CMK (cell line): ENCODE results near the gene SIAH3.
"Not testable (repeated sequence)": the region's sequence is repeated elsewhere in the genome, so short reads cannot be mapped to it uniquely, and the experiment has no call there.

Experiments used
- DNase-seq: peaks from one replicate; pipeline ENCODE4 v3.0.0-alpha.2; 2010; ENCODE audit warnings: low read depth

SIAH3 gene

DNA sequence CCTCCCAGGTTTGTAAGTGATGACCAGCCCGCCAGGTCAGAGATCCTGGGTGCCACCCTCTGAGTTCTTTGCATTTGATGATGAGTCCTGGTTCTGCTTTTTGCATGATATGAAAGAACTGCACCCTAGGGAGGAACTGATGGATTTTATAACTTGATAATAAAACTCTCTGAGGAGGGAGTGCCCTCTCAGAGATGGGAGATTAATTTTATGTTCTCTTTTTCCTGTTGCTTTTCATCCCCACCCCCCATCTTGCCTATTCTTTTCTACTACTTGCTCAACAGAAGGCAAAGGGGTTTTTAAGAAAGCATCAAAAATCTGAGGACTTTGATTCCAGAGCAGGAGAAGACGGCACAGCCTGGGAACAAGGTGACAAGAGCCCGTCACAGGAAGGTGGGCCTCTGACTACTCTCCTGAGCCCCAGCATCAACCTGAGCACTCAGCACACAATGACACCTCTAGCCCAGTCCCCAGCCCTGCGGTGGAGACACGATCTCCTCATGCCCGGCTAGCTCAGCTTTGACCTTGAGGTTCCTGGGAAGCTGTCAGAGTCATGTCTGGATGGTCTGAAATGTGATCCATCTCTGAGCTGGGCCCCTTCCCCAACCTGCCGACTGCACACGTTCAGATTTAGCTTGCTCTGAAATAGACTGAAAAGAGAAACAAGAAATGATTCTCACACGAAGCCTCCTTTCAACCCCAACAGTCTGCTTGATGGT is 69.1 kb downstream of the SIAH3 start:
- no peak for DNase-seq

DNA sequence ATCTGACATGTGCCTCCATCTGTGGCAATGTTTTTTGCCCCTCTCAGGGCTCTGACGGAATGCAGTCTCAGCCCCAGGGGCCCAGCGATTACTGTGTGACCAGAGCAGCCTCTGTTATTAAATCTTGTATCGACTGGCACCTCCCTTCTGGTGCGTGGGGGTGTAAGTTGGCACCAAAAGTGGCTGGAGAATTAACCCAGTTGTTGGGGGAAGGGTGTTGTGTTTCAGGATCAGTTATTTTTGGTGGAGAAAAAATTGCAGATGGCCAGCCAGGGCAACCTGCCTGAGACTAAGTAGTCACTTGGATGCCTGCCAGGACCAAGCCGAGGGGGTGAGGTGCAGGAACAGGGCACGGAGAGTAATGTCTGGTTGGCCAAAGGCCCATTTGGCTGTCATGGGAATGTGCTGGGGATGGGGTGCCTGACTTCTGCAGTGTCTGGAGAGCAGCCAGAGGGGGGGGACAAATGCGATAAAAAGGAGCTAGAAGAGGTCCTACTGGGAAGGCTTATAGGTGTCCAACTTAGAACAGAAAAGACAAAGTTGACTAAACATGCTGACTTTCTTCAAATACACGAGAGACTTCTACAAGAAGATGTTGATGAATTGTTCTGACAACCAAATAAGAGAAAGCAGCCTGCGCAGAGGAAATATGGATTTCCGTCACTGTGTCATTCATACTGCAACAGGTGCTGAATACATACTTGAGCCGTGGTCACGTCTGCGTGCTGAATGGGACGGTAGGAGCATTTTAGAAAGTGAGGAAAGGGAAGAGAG is 69.8 kb downstream of the SIAH3 start:
- no peak for DNase-seq

DNA sequence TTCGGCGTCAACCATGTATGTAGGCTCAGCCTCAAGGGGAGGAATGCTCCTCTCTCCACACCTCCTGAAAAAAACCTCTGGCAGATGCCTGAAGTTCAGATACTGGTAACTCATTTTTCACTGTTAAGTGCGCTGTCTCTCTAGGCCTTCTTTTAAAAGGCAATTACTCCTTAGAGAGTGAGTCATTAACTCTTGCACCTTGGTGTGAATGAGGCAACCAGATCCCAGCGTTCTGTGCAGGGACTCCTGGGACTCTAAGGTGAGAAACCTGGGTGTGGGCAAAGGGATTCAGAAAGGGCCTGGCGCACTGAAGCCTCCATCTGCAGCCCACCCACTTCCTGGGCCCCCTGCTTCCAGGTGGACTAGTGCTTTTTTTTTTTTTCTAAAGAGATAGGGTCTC is 71.7 kb downstream of the SIAH3 start:
- no peak for DNase-seq

DNA sequence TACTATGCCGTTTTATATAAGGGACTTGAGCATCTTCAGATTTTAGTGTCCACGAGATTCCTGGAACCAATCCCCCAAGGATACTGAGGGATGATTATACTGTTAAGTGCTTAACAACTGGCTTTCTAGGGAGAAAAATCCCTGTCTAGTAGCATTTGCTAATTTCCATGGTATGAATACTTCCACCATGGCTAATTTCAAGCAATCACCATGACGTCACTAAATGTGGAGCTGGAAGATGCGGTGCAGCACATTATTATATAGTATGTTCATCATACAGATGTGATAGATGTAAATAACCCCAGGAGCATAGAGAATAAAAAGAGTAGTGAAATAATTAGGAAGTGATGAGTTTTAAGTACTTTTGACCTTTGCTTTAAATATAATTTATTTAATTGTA is 72.7 kb downstream of the SIAH3 start:
- no peak for DNase-seq

DNA sequence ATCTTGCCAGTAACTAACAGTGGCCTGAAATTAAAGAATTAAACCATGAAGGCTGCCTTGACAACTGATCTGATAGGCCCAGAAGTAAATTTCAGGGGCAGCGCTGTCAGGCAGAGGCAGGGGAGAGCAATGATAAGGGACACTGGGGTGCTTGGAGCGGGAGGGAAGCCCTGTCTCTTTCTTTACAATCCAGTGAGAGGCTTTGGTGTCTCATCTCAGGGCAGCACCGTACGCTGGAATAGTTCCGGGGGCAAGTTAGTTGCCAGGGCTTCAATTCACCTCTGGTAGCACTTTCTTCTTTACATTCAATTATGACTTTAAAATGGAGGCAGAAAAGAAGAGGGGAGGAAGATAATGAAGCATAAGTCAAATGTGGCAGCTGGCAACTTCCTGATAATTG is 74.8 kb downstream of the SIAH3 start:
- no peak for DNase-seq

DNA sequence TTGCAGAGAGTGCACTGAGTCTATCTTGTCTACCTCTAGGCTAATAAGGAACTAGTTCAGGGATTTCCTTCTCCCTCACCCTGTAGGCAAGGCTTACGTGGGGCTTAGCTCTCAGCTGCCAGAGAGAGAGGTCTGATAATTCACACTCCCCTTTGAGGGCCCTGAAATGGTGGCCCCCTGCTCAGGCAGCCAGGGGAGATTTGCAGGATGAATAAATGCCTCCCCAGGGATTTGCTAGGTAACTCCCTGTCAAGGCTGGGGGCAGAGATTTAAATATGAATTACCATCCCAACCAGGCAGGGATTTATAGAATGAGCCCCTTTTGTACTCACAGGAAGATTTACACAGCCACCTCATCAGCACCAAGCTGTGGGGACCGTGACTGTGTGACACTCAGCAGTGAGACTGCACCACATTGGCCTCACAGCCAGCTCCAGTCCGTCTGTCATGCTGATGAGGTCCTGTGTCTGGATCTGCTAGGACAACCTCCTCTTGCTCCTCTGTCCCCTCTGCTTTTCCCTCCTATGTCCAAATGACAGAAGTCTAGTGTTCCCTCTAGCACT is 76.1 kb downstream of the SIAH3 start:
- DNase-seq = no peak

DNA sequence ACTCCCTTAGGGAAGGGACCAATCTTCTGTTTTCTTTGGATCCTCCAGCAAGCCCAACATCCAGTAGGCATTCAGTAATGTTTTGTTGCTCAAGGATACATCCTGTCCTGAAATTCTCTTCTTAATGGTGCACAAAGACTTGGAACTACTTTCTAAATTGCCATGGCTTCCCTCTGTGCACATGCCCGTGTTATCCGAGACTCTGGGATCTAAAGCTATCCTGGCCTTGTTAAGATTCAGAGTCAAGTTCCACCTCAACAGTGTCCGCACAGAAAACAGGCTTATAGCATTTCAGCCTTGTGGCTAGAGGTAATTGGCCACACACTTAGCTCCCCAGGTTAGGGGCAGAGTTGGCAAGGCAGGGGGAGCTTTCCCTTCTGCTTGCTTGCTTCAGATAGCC is 77.6 kb downstream of the SIAH3 start:
- DNase-seq = no peak

DNA sequence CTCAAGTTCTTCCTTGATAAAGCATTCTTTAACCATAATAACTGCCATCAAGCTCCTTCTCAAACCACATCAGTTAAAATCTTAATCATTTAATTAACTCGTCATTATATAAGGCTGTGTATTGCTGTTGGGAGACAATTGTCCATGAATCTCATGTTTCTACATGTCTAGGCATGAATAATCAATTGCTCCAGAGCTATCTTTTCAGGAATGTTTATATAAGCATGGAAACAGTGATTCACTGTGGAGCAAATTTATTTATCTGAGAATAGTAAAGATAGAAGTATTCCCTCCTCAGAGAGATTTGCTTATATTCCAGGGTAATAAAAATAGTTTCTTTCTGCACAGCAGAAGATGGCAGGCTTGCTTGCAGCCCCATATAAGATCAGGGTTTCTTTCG is 78.3 kb downstream of the SIAH3 start:
- no peak for DNase-seq

DNA sequence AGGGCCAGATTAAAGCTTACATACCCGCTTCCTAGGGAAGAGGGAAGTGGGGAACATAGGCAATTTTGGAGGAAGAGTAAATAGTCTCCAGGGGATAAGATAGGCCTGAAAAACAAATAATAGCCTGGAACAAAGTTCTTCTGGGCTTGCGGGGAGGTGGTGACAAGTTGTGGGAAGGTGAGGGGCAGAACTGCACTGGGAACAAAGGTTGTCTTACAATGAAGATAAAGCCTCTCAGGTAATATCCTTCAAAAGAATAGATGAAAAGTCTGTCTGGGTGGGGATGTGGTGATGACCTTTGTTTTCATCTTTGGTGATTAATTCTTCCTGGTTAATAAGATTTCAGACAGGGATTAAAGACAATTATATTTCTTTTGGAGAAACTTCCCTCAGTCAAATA is 80.7 kb downstream of the SIAH3 start:
- DNase-seq = no peak

DNA sequence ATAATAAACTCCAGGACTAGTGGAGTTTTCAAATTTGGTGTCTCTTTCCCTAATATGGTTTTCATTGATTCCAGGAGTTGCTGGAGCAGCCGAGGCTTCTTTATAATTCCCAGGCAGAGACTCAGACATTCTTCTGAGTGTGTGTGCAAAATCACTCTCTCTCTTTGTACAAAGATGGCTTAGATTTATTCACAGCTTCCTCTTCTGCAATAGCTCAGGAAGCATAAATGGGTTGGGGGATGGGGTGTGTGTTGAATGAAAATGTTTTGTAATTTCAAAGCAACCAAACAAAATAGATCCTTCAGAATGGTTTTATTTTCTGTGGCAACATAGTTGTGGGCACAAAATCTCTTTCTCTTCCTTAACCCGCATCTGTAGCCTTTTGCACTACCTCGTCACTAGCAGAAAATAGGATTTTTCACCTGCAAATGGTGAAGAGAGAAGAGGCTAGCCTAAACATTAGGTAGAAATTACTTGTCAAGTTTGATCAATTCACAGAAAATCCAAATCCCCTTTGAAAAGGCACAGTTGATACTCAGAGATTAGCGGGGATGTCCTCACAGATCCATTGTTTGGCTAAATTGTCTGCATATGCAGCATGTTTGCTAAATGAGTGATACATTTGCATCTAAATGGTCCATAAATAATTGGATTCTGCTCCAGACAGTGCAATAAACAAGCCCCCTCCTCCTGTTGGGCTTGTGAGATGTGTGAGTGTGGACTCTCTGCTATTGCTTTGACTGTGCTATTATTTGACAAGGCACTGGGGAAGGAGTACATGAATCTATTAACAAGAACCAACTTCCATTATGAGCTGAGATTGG is 82.7 kb downstream of the SIAH3 start:
- no peak for DNase-seq

DNA sequence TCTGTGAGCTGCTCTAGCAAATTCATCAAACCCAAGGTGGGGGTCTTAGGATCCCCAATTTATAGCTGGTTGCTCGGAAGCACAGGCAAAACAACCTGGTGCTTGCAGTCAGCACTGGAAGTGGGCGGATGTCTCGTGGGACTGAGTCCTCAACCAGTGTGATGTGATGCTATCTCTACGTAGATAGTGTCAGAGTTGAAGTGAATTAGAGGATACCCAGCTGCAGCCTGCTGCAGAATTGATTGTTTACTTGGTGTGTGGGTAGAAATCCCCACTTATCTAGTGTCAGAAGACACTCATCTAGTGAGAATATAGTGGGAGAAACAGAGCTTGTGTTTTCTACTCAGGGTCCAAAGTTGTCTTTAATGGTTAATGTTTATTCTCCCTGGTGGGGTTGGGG is 86.1 kb downstream of the SIAH3 start:
- DNase-seq = no peak

DNA sequence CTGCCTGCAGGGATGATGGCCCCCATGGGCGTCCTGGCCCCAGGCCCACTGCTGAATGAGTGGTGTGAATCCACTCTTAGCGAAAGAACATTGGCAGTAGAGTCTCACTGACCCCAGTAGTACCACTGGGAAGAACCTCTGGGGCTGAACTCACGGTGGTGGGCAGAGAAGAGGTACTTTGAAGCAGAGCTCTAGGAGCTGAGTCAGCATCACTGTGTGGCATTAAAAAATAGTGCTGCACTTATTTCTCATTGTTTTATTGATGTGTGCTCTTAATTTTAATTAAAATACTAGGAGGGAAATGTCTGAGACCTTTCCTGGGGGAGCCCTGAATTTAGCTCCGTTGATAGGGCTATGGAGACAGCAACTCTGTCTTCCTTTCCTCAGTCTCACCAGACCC is 88.1 kb downstream of the SIAH3 start:
- DNase-seq = no peak

DNA sequence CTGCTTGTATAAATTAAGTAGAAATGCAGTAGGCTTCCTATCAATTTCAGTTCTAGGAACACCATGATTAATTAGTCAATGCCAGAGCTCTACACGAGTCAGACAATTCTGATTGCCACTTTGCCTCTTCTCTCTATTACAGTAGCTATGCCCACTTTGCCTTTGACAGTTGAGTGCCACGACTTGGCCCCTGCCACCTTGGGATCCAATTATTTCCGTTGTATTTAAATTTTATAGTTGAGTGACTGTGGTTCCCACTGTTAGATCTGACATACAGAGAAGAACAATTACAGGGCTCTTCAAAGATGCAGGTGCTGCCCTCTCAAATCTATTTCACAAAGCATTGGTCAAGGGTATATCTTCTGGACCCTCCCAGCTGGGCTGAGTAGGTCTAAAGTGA is 94.0 kb downstream of the SIAH3 start:
- DNase-seq = not testable (repeated sequence)

DNA sequence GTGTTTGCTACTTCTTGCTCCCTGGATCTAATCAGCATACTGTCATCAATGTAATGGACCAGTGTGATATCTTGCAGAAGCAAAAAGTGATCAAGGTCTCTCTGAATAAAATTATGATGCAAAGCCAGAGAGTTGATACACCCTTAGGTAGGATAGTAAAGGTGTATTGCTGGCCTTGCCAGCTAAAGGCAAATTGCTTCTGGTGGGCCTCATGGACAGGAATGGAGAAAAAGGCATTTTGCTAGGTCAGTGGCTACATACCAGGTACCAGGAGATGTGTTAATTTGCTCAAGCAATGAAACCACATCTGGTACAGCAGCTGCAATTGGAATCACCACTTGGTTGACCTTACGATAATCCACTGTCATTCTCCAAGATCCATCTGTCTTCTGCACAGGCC is 95.1 kb downstream of the SIAH3 start:
- DNase-seq = not testable (repeated sequence)

DNA sequence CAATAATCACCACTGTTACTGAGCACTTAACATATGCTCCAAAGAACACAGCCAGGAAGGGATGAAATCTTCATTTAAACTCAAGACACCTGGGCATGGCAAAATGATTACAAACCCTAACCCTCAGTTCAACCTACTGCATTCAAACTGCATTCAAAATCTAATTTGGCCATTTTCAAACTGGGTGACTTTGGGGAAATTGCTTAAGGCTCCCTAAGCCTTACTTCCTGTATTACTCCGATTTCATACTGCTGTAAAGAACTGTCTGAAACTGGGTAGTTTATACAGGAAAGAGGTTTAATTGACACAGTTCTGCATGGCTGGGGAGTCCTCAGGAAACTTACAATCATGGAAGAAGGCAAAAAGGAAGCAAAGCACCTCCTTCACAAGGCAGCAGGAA is 99.0 kb downstream of the SIAH3 start:
- no peak for DNase-seq

DNA sequence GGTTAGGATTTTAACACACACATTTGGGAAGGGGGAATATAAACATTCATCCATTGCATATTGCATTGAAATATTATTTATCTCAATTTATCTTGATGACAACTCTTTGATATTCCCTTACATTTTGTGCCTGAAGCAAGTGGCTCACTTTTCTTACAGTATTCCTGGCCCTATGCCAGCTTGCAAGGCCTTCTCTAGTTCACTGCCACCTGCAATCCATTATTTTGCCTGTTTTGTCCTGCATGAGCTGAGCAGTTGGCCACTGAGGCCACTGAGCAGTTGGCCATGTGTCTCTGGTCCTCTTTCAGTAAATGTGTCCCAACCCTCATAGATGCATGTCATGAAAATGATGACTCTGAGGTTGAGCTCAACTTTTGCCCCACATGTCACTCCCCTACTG is 99.7 kb downstream of the SIAH3 start:
- DNase-seq = no peak

DNA sequence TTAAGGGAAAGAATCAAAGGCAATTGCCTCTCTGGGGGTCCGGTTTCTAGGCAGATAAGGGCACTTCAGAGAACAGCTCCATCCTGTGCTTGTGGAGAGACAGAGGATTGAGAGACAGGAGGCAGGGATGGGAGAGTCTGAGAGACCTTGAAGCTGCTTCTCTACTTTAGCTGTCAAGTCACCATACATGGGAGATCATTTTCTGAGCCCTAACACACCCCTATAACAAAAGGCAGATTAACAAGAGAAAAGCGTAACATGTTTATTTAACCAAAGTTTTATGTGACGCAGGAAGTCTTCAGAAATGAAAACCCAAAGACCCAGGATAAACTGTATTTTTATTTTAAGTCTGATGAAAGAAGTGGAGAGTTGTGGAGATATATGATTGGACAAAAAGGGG is 101.0 kb downstream of the SIAH3 start:
- no peak for DNase-seq

DNA sequence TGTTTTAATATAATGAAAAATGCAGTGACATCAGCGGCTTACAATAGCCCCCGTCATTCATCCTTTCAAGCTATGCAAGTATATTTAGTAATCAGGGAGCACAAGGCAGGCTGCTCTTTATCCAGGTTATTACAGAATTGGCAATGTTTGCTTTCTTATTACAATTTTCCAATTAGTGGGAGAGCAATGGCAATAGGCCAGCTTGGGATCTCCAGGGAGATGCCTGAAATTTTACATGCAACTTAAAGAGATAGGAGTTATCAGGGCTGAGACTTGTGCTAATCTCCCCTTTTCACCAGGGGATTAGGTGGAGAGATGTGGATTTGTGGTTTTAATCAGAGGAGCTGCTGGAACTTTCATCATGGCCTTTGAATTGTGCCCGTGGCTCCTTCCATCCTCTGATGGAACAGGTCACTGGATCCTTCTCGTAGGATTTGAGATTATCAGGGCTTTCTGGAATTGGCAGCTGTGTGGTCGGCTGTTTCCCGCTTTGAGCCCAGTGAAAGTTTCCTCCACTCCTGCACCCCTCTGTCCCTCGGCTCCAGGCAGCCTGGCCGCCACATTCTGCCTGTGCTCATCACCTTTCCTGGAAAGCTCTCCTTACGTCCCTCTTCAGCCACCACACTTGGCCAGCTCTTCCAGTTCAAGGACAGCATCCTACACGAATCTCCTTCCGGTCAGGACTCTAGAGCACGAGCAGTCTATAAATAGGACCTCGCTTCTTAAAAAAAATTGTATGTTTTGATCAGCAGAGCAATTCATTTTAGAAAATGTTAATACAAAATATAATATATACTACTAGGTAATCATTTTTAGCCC is 102.4 kb downstream of the SIAH3 start:
- no peak for DNase-seq

DNA sequence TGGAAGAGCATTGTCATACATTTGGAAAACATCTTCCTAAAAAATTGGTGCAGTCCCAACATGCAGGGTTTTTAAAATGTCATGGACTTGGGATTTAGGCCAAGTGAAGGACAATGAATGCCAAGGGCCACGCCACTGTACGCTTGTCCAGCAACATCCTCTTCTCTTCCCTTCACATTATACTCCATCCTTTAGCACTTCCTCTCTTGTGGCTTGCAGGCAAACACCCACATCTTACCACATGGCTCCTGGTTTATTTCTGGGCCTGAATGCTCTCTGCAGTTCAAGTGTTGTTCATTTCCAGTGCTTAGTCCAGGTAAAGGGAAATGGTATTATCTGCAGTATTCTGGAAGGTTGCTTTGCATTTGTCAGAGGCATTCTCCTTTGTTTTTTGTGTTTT is 104.5 kb downstream of the SIAH3 start:
- no peak for DNase-seq

DNA sequence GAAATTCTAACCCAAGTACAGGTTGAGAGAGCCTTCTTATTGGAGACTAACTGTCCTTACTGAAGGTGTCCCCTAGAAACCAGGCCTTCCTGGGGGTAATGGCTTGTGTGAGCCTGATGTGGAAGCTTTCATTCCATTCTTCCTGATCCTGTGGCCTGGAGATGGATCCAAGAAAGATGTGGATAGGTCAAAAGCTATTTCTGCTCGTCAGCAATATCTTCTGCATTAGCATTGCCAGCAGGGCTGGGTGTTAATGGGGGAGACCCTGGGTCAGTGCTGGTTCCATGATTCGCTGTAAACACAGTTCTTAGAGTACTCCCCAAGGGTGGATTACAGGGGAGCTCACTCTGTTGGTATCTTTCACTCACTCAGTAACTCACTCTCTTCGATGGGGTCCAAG is 106.6 kb downstream of the SIAH3 start:
- DNase-seq = no peak

DNA sequence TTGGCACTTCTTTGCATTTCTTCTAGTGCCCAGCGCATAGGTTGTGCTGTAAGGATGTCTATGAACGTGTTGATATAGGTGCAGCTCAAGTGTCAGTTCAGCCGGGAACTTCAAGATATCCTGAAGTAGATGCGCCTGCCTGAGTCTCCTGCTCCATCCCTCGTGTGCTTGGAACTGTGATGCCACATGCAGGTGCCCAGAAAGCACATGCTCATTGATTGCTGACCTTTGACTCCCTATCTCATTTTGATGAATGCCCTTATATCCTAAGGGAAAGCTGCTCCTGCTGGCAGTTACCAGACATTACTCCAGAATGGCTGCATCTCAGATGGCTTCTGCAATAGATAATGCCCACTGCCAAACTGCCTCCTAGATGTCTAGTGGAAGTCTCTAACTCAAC is 108.6 kb downstream of the SIAH3 start:
- no peak for DNase-seq

DNA sequence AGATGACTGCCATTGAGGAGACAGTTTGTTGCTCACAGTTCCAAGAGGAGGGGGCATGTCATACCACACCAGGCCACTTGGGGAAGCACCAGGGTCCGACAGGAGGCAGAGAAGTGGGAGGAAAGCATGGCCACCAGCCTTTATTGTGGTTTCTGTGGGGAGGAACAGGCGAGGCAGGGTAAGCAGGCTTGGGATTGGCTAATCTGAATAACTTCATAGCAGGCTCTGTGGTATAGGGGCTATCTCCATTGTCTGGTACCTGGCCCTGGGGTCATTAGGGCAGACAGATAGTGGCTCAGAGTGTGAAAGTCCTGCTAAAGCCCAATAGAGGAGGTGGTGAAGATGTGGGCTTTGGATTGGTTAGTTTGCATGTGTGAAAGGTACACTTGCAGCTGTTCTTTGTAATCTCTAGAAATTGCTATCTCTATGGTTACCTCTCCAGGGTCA is 114.0 kb downstream of the SIAH3 start:
- DNase-seq = no peak
